Activated CD8-positive, alpha-beta memory T cell treated with anti-CD3 and anti-CD28 coated beads, Interleukin-2, amount 50 U/mL, for 48 hours (primary cell): ENCODE measurements around the gene TENM4.
"Not testable (repeated sequence)": the region's sequence is repeated elsewhere in the genome, so short reads cannot be mapped to it uniquely, and the experiment has no call there.

Source experiments
- DNase-seq: peaks from one replicate; pipeline ENCODE4 v3.0.0-alpha.2; 2020

TENM4 gene

DNA sequence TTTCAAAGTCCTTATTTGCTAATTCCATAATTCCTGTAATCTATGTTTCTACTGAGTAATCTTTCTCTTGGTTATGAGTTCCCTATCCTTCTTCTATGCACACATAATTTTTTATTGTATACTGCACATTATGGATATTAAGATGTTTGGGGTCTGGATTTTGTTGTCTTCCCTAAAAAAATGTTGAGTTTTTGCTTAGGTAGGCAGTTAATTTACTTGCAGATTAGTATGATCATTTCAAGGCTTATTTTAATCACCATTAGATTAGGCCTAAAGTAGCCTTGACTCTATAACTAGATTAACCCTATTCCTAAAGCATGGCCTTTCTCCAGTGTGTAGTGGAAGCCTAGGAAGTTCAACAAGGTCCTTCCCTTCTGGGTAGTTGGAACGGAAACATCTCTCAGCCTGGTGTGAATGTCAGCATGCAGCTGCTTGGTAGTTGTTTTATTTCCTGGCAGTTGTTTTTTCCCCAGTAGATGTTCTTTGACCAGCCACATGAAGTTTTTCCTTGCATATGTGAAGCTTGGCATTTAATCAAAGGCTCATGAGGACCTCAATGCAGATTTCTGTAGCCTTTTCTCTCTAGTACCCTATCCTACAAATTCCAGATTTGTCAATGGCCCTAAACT lies 446.9 kb downstream of the TENM4 start:
- DNase-seq, result no peak

DNA sequence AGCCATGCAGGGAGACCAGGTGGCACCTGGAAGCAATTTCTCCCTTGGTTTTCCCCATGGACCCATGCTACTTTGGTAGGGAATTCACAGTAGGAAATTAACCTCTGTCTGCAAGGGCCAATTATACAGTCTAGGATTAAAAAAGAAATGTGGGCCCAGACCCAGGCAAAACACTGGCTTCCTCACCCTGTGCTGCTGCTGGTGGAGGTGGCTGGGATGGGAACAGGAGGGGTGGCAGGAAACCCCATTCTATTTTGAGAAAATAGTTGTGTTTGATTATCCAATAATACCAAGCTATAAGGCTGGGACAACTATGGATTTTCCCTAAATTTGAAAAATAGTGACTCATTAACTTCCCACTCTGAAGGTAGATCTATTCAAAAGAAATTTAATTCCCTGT lies 449.1 kb downstream of the TENM4 start:
- DNase-seq, result no peak

DNA sequence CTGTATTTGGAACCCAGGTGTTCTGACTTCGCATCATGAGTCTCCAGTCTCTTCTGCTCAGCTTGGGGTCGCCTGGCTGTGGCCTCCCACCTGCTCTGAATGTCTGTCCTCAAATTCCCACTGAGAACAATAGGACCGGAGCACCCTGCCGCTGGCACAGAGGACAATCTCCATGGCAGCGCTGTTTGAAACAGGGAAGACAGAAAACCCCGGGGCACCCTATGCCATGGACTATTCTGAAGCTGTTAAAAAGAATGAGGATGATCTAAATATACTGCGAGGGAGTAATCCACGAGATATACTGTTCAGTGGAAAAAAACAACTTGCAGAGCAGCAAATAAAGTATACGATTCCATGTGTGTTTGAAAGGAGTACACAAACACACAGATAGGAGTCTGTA lies 450.6 kb downstream of the TENM4 start:
- DNase-seq, result no peak

DNA sequence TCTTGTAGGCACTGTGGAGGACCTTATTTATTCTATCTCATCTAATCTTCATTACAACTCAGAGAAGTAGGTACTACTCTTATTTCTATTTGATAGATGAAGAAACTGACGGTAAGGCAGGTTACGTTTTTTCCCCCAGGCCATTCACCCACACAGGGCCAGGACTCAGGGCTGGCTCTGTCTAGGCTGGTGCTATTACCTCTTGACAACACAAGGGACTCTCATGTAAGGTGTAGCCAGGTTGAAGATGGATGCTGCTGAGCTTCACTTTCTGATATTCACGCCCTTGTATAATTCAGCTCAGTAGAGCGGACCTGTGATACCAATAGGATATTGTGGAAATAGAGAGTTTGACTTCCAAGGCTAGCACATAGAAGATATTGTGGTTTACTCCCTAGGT lies 453.1 kb downstream of the TENM4 start:
- no peak for DNase-seq

DNA sequence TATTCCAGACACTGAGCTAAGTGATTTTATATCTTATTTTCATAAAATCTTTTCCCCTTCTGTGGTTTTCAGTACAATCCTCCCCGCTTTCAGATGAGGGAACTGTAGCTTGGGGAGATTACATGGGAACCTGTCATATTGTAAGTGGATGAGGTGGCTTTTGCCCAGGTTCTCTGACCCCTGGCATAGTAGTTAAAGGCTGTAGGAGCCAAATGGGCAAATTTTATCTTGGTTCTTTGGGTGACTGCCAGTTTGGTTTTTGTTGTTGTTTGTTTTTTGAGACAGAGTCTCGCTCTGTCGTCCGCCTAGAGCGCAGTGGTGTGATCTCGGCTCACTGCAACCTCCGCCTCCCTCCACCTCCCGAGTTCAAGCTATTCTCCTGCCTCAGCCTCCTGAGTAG lies 454.5 kb downstream of the TENM4 start:
- DNase-seq, result no peak

DNA sequence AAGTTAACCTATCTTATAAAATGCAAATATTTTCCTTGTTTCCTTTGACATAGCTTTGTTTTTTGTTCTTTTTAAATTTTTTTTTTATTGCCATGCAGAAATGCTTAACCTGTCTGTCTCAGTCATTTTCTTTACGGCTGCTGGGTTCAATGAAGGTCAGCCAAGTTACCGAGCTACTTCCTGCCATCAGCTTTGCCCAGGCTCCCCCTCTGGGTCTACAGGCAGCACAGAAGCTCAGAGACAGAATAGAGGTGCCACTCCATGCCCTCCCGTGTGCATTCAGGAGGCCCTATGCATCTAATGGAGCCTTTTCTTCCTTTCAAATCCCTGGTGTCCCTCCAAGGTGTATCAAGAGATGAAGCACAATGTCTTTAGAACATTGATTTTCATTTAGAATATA lies 455.2 kb downstream of the TENM4 start:
- DNase-seq, result no peak

DNA sequence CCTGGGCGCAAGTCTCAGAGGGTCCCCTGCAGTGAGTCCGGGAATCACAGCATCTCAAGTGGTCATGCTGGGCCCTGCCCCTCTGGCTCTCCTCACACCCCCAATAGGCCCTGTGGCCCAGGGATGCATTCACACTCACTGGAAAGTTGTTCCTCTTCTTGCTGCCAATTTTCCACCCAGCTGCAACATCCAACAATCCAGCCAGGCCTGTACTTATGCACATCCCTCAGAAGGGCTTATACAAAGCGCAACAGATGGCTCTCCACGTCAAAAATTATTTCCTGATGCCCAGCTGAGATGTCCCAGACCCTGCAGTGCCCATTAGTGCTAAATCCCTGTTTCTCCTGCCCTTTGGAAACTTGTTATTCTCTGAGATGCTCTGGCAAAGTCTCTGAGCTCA lies 458.4 kb downstream of the TENM4 start:
- no peak for DNase-seq

DNA sequence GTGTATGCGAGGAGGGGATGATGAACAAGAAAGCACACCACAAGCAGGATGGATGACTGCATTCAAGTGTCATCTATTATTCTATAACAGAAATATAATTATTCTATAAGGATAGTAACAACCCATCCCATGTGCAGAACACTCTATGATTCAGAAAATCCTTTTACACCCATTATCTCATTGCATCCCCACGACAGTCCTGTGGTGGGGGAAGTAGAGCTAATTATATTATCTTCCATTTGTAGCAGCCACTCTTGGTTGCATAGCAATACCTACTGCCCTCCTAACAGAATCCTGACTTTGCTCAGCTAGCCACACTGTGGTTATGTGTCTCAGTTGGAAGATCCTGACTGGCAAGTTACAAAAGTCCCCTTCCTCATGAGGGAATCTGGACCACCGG lies 459.7 kb downstream of the TENM4 start:
- no peak for DNase-seq

DNA sequence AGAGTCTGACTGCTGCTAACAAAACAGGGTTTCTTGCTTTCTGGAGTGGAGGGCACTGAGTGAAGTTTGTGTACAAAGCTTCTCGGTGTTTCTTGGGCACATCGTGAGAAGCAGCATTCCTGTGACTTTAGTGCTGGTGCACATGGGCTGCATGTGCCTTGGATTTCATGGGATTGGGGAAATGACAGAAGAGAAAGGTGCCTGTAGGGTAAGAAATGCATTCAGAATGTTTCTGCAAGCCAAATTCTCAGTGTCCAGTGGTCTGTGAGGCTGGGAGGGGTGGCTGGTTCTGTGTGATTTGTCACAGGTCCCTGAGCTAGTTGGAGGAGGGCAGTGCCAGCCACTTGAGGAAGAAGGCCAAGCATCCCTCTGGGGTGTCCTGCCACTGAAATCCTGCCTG lies 462.0 kb downstream of the TENM4 start:
- DNase-seq, result no peak

DNA sequence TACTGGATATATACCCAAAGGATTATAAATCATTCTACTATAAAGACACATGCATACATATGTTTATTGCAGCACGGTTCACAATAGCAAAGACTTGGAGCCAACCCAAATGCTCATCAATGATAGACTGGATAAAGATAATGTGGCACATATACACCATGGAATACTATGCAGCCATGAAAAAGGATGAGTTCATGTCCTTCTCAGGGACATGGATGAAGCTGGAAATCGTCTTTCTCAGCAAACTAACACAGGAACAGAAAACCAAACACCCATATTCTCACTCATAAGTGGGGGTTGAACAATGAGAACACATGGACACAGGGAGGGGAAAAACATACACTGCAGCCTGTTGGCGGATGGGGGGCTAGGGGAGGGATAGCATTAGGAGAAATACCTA lies 463.0 kb downstream of the TENM4 start:
- DNase-seq, result not testable (repeated sequence)

DNA sequence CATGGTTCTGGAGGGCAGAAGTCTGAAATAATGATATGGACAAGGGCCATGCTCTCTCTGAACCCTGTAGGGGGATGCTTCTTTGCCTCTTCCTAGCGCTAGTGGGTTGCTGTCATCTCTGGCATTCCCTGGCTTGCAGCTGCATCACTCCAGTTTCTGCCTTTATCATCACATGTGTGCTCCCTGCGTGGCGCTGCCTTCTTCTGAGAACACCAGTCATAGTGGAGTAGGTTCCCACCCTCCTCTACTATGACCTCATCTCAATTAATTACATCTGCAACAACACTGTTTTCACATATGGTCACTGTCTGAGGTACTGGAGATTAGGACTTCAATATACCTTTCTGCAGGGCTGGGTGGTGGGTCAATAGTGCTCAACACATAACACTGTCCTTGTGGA lies 463.8 kb downstream of the TENM4 start:
- DNase-seq, result no peak

DNA sequence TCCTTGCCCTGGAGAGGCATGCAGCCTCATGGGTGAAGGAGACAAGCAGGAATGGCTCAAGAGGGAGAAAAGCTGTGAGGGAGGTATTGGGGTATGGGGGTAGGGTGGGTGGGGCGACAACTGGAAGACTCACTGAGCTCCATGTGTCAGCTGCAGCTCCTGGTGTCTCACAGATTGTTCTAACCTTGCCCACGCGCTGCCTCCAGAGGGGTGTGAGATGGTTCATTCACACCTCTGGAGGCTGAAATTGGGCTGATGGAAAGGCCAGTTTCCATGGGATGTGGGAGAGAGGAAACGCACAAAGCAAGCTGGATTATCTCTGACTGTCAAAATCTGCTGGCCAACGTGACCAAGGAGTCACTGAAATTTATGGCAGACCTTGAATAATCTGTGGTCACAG lies 465.7 kb downstream of the TENM4 start:
- no peak for DNase-seq

DNA sequence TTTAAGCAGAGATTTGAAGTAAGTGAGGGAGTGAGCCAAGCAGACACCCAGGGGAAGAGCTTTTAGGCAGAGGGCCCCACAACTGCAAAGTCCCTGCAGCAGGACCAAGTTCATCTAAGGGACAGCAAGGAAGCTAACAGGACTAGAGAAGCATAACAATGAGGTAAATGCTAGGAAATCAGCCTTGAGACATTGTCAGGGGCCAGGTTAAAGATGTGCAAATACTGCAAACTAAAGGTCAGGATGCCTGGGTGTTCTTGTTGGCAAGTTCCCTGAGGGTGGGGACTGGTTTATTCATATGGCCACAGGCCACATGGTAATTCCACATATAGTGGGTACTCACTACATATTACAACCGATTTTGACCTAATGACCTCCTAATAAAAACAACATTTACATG lies 467.0 kb downstream of the TENM4 start:
- DNase-seq, result no peak

DNA sequence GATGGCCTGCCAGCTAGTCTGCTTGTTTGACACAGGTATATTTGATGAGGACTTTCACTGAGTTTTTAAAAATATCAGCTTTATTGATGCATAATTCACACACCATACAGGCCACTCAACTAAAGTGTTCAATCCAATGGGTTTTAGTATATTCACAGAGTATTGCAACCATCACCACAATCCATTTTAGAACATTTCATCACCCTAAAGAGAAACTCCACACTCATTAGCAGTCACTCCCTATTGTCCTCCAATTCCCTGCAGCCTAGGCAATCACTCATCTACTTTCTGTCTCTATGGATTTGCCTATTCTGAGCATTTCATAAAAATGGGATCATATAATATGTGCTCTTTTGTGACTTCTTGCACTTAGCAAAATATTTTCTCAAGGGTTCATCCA lies 468.2 kb downstream of the TENM4 start:
- no peak for DNase-seq

DNA sequence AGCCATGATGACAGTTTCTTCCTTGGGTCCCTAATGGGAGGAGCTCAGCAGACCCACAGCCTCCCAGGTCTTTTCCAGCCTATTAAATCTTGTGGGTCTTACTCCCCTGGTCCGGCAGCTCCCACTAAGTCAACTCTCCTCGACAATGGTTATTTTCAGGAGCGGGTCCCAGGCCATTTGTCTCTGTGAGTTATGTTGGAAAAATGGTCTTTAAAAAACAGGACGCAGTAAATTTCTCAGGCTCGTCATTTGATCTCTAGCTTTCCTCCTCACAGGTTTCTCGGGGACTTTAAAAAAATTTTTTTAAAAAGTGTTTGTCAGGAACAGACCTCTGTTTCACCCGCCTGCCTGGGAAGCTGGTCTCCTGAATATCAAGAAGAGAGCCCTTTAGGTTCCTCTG lies 468.7 kb downstream of the TENM4 start:
- DNase-seq, result no peak

DNA sequence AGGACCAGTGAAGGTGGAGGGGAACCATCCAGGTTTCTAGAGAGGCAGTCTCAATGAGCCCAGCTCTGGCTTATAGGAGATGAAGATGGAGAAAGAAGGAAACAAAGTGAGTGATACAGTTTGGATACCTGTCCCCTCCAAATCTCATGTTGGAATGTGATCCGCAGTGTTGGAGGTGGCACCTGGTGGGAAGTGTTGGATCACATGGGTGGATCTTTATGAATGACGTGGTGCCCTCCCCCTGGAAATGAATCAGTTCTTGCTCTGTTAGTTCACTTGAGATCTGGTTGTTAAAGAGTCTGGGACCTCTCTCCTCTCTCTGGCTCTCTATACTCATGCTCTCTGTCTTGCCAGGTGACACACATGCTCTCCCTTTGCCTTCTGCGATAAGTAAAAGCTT lies 473.0 kb downstream of the TENM4 start:
- DNase-seq, result no peak

DNA sequence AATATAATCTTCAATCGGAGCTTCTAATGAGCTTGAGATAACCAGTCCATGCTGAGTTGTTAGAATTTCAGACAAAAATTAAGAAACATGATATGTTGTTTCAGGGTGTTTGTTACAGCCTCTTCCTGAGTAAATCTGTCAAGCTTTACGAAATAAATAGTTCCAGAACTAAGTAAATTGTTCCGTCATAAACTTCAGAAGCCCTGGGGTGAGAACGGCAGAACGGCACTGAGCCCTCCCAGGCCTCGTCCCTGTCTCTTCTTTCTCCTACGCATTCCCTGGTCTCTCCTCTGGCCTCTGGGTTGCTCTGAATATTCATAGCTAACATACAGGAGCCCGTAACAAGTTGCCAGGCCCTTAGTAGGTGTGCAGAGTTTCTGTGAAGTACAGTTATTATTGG lies 475.4 kb downstream of the TENM4 start:
- DNase-seq, result no peak

DNA sequence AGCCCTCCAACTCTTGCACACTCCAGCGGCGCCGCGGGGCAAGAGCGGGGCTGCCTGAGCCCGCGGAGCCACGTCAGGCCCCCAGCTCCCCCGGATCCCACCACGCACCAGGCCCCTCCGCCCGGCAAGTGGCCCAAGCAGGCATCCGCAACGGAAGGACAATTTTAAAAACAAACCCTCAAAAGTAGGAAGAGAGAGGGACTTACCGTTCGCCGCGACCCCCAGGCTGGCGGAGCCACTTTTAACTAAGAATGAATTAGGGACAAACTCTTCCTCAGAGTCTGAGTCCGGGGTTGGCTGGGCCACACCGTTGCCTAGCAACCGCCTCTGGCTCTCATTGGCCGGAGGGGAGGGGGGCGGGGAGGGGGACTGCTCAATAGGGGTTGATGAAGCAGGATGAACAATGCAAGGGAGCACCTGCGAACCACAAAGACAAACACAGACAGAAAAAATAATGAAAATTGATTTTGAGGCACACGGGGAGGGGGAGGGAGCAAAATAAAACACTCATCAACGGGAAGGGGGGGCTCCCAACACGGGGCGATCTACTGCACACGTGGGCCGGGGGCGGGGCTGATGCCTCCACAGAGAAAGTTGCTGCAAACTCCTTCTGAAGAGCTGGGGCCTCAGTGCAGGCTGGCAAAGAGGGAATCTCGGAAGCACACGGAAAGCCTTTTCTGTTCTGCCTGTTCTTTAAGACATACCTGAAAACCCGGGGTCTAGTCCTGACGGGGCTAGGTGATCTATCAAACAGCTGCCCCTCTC lies 478.7 kb downstream of the TENM4 start:
- DNase-seq, result no peak

DNA sequence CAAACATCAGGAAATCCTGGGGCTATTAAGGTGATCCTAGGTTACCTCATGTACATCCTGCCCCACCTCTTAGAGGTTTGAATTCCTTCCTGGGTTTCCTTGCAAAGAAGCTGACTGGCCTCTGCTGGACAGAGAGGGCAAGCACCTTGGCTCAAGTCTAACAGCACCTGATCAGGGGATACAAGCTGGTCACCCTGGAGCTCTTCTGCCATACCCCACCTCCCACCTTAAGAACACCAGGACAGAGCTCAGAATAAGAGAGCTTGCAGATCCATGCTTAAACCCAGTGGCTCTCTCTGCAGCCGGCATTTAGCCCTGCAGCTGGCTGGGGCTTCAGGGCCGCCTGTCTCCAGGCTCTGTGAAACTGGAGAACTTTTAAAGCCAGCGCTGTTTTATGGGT lies 479.6 kb downstream of the TENM4 start:
- no peak for DNase-seq

DNA sequence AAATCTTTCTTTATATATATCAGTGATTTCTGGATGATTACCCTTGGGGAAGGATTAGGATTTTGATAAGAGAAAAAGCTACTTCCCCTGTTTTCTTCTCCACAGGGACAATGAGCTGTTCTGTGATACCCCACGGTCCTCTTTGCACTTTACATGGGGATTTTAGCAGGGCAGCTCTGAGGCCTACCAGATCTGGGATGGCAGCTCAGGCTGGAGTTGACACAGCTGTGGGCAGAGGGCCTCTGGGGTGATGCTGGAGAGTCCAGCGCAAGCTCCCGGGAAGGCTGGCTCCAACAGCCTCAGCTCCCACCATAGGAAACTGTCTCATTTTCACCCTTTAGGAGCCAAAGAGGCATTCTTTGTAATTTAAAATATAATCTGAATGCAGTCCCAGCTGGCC lies 482.4 kb downstream of the TENM4 start:
- DNase-seq, result no peak

DNA sequence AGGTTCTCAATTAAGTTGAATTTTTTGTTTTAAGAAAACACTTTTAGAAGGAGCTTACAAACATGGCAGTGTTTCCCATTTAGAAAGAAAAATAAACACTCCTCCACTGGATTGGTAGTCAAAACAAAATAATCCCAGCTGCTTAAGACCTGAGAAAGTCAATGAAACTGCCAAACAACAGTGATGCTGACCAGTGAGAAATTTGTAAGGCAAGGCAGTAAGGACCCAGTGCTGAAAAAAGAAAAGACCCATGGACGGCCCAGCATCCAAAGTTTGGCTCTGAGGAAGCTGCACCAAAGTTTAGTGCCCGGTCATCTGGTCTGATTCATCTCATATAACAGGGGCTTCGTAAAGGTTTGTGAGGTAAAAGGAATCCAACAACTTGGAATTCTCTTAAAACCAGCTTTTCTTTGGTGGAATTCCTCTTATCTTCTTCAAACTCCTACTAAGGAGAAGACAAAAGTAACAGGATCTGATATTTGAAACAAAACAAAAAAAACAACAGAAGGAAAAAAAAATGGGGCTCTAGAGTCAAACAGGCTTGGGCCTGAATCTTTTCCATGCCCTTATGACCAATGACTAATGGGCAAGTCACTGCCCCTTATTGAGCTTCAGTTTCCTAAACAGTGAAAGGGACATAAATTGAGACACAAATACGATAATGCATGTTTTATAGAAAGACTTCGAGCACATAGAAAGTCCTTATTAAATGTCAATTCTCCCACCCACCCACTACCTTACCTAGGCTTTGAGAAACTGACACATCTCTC lies 483.2 kb downstream of the TENM4 start:
- no peak for DNase-seq

DNA sequence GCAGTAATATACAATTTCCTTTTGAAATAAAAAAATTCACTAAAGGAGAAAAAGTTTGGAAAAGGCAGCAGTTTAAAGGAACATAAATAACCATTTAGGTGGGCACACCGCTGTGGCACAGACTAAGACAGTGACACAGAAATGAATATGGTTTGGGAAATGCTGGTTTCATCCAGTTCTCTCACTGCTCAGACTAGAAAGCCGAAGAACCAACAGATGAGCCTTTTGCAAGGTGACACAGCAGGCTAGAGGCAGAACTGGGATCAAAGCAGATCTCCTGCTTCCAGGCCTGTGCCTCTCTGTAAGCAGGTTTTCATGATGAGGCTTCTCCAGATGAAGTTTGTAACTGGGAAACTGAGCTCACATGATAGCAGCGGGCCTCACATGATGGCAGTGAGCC lies 486.1 kb downstream of the TENM4 start:
- DNase-seq, result no peak

DNA sequence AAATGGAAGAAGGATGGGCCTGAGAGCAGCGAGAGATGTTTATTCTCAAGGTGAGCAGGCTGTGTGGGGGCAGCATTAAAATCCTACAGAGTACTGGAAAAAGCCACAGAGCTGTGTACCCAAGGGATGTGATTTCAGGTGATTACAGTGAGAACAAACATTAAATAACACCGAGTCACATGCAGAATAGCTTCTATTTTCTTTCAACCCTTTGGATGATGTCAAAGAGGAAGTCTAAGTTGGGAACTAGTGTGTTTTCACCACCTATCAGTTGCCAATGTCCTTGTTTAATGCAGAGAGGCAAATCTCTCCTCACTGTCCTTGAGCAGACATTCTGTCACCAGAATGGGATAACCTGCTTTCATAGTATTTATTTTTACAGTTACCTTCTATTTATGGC lies 486.6 kb downstream of the TENM4 start:
- no peak for DNase-seq

DNA sequence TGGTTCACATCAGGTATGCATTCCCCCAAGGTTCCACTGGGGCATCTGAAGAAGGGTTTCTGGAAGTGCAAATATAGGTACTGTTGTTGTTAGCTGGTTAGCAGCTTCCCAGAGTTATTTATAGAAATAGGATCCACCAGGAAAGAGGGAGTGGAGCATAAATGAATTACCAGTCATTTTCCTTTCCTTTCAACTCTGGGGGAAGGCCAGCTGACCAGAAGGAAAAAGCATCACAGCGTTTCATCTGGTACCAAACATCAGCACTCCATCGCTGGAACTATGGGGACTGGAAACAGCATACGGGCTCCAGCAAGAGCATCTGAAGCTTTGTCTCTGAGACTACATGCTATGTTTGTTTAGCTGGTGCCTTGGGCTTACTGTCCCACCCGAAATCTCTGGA lies 487.9 kb downstream of the TENM4 start:
- no peak for DNase-seq
